H1 (cell line): ENCODE data around the gene NOXO1.

Experiments used
- CHD2 ChIP-seq: IDR thresholded peaks from 2 replicates; pipeline ENCODE4 v1.6.1; 2012; ENCODE audit warnings: low read length, improper control_type of control experiment
- EP300 ChIP-seq, 2 experiments: IDR thresholded peaks; 1 replicate in 1 of 2; 2 replicates in 1 of 2; pipeline ENCODE4 v1.6.1; 2011 to 2012; ENCODE audit warnings: low read depth in 2 of 2, low read length in 2 of 2, mild to moderate bottlenecking in 2 of 2, borderline replicate concordance in 1 of 2, inconsistent platforms in 1 of 2, moderate library complexity in 1 of 2
- JUN ChIP-seq: IDR thresholded peaks from 2 replicates; pipeline ENCODE4 v1.6.1; 2011; ENCODE audit warnings: low read depth, mild to moderate bottlenecking, improper control_type of control experiment, low read length
- POLR2A ChIP-seq, 2 experiments: IDR thresholded peaks; 1 replicate in 1 of 2; 2 replicates in 1 of 2; pipeline ENCODE4 v1.6.1; 2011; ENCODE audit warnings: low read depth in 2 of 2, low read length in 2 of 2, mild to moderate bottlenecking in 2 of 2; ENCODE audit errors: control extremely low read depth in 1 of 2
- RFX5 ChIP-seq: IDR thresholded peaks from 2 replicates; pipeline ENCODE4 v1.6.1; 2011; ENCODE audit warnings: low read depth, low read length, improper control_type of control experiment, borderline replicate concordance
- SUZ12 ChIP-seq: fragments of 200-600 bp; sonication (generic); IDR thresholded peaks from 2 replicates; pipeline ENCODE4 v1.6.1; 2012; ENCODE audit warnings: mild to moderate bottlenecking, inconsistent platforms, low read length, moderate library complexity, mixed read lengths
- TBP ChIP-seq: IDR thresholded peaks from 2 replicates; pipeline ENCODE4 v1.6.1; 2011; ENCODE audit warnings: low read depth, low read length, improper control_type of control experiment
- TF ChIP-seq, protein P1 (sequence below), 3 experiments: IDR thresholded peaks; 1 replicate in 2 of 3; 2 replicates in 1 of 3; pipeline versions ENCODE4 v1.5.1 to v1.6.1; 2011; ENCODE audit warnings: low read length in 3 of 3, mild to moderate bottlenecking in 3 of 3, inconsistent platforms in 2 of 3, low read depth in 1 of 3, moderate library complexity in 1 of 3; ENCODE audit not compliant: insufficient read depth in 1 of 3; ENCODE audit errors: control extremely low read depth in 1 of 3
- TF ChIP-seq, protein P2 (sequence below): IDR thresholded peaks from 2 replicates; pipeline ENCODE4 v1.6.1; 2012; ENCODE audit warnings: low read length, inconsistent platforms

DNA sequence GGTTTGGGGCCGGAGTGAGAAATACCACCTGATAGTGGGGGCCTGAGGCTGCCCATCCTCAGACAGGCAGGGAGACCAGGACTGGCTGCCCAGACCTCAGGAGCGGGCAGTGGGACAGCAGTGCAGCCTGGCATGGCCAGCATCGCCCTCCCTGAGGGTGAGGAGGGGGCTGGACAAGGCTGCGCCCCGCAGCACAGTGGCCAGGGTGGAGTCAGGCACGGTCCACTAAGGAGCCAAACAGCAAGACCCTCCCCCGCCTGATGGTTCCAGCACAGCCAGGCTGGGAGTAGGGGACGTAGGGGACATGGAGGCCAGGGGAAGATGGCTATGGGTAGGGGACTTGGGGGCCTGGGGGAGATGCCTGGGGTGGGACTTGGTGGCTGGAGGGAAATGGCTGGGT is 25.0 kb upstream of the NOXO1 start:
- TF ChIP-seq, protein P1, sequence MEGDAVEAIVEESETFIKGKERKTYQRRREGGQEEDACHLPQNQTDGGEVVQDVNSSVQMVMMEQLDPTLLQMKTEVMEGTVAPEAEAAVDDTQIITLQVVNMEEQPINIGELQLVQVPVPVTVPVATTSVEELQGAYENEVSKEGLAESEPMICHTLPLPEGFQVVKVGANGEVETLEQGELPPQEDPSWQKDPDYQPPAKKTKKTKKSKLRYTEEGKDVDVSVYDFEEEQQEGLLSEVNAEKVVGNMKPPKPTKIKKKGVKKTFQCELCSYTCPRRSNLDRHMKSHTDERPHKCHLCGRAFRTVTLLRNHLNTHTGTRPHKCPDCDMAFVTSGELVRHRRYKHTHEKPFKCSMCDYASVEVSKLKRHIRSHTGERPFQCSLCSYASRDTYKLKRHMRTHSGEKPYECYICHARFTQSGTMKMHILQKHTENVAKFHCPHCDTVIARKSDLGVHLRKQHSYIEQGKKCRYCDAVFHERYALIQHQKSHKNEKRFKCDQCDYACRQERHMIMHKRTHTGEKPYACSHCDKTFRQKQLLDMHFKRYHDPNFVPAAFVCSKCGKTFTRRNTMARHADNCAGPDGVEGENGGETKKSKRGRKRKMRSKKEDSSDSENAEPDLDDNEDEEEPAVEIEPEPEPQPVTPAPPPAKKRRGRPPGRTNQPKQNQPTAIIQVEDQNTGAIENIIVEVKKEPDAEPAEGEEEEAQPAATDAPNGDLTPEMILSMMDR (IDR thresholded peaks at IDR 0.05; ENCODE audit: control extremely low read depth in 1 of 3, insufficient read depth in 1 of 3, low read depth in 1 of 3, low read length in 3 of 3): no peak
- no peak for TF ChIP-seq RFX5
- no peak for TF ChIP-seq SUZ12
- no peak for TF ChIP-seq POLR2A (IDR thresholded peaks at IDR 0.05; ENCODE audit: control extremely low read depth in 1 of 2, low read depth in 2 of 2, low read length in 2 of 2)
- TF ChIP-seq JUN: no peak
- TF ChIP-seq TBP: no peak
- TF ChIP-seq, protein P2, sequence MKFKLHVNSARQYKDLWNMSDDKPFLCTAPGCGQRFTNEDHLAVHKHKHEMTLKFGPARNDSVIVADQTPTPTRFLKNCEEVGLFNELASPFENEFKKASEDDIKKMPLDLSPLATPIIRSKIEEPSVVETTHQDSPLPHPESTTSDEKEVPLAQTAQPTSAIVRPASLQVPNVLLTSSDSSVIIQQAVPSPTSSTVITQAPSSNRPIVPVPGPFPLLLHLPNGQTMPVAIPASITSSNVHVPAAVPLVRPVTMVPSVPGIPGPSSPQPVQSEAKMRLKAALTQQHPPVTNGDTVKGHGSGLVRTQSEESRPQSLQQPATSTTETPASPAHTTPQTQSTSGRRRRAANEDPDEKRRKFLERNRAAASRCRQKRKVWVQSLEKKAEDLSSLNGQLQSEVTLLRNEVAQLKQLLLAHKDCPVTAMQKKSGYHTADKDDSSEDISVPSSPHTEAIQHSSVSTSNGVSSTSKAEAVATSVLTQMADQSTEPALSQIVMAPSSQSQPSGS: no peak
- no peak for TF ChIP-seq CHD2
- no peak for TF ChIP-seq EP300 (IDR thresholded peaks at IDR 0.05; ENCODE audit: borderline replicate concordance in 1 of 2, low read depth in 2 of 2, low read length in 2 of 2)
